Neural progenitor cell (in vitro differentiated cells): Measurements from ENCODE around the gene KLF13.

Source experiments
- CTCF ChIP-seq: fragments of 200-600 bp; sonication (generic); IDR thresholded peaks from 2 replicates; pipeline ENCODE4 v1.5.1; 2017; ENCODE audit warnings: antibody characterized with exemption, mild to moderate bottlenecking
- EZH2phosphoT487 ChIP-seq: fragments of 200-600 bp; sonication (generic); IDR thresholded peaks from 2 replicates; pipeline ENCODE4 v1.6.1; 2017; ENCODE audit warnings: antibody characterized with exemption

GRCh38 chr15:31333119-31333518 is 6.5 kb downstream of the KLF13 start:
- TF ChIP-seq CTCF, result no peak
- TF ChIP-seq EZH2phosphoT487, result no peak
